ENCODE measurements around the gene UNC5CL. TPM values are rescaled to one million over a fixed set of nuclear protein-coding genes. Genes with fewer than 3 reads are reported as not detected.

The UNC5CL gene
- total and polyA plus RNA-seq, 2 experiments from 2014 or later = 0.87 to 1.2 TPM

GRCh38 chr6:41051873-41052272 lies 12.9 kb upstream of the UNC5CL start:
- no peak for DNase-seq (ENCODE audit: low spot score)
- Histone ChIP-seq H3K36me3 (ENCODE audit: insufficient read depth) (no peaks in the 10 kb centered on the region), H4K20me1 (replicated peaks; ENCODE audit: insufficient read depth) (no peaks in the 10 kb centered on the region), H3K27me3 (ENCODE audit: insufficient read depth) (no peaks in the 10 kb centered on the region), H3K9me2 (ENCODE audit: insufficient read depth) (no peaks in the 10 kb centered on the region), H3K4me1 (ENCODE audit: insufficient read depth) (peaks cover 12% of the 10 kb centered on the region), H3K79me2 (replicated peaks; ENCODE audit: insufficient read depth) (no peaks in the 10 kb centered on the region), H3F3A (replicated peaks; ENCODE audit: low read depth) (no peaks in the 10 kb centered on the region), H3K4me3 (no peak overlapping the region), H3K4me2 (no peak overlapping the region), H3K27ac (ENCODE audit: low read depth) (no peak overlapping the region), H2AFZ (no peak overlapping the region)
- Mint-ChIP-seq H3K27ac (no peak overlapping the region), H3K4me3 (no peak overlapping the region), H3K36me3 (ENCODE audit: low read depth) (no peaks in the 10 kb centered on the region), H3K9me3 (no peaks in the 10 kb centered on the region), H3K27me3 (ENCODE audit: insufficient read depth, low read depth, poor library complexity) (peaks cover 4% of the 10 kb centered on the region), H3K4me1 (peaks cover 19% of the 10 kb centered on the region)
- no peak for ATAC-seq
- TF ChIP-seq REST (IDR thresholded peaks at IDR 0.05; ENCODE audit: unreplicated experiment) (no peak), CREB1 (CRISPR knock-in tag; IDR thresholded peaks at IDR 0.05; ENCODE audit: low read depth) (no peak), EZH2phosphoT487 (IDR thresholded peaks at IDR 0.05; ENCODE audit: unreplicated experiment) (no peak), ZNF331 (CRISPR knock-in tag; IDR thresholded peaks at IDR 0.05; ENCODE audit: low read depth) (no peak), ZNF114 (CRISPR knock-in tag; IDR thresholded peaks at IDR 0.05) (no peak), JUNB (IDR thresholded peaks at IDR 0.05; ENCODE audit: unreplicated experiment) (no peak), ZNF462 (CRISPR knock-in tag; IDR thresholded peaks at IDR 0.05) (no peak), ETS1 (IDR thresholded peaks at IDR 0.05) (no peak), CTCF (conservative IDR thresholded peaks at IDR 0.05; ENCODE audit: low read depth in 2 of 2) (no peak), EZH2 (IDR thresholded peaks at IDR 0.05; ENCODE audit: low read depth, unreplicated experiment) (no peak), POLR2AphosphoS5 (IDR thresholded peaks at IDR 0.05; ENCODE audit: low read depth) (no peak), STAT1 (IDR thresholded peaks at IDR 0.05; ENCODE audit: unreplicated experiment) (no peak), NANOG (IDR thresholded peaks at IDR 0.05; ENCODE audit: borderline replicate concordance) (no peak)

All from GM23338 (cell line).